HEK293T (cell line): ENCODE measurements around the gene CNRIP1.

Source experiments
- CTCF ChIA-PET: fragments of 350-600 bp; formaldehyde crosslinking; extraction: SDS; loops from one replicate; lab custom pipeline; 2021; ENCODE audit warnings: antibody characterized with exemption, inconsistent platforms; lab: Yijun Ruan, JAX
- POLR2A ChIA-PET: fragments of 350-600 bp; formaldehyde crosslinking; extraction: SDS; loops from one replicate; lab custom pipeline; 2020; ENCODE audit warnings: antibody characterized with exemption, inconsistent platforms; lab: Yijun Ruan, JAX
- DNase-seq: peaks from one replicate; pipeline ENCODE4 v3.0.0; 2012; ENCODE audit warnings: mixed read lengths; ENCODE audit errors: extremely low spot score
- ARNT ChIP-seq: fragments of 450-650 bp; IDR thresholded peaks from 2 replicates; pipeline ENCODE4 v1.6.1; 2017; ENCODE audit warnings: mild to moderate bottlenecking
- BHLHE40 ChIP-seq: fragments of 450-650 bp; IDR thresholded peaks from 2 replicates; pipeline ENCODE4 v1.6.1; 2016; ENCODE audit warnings: mild to moderate bottlenecking, moderate library complexity, borderline replicate concordance
- CTBP1 ChIP-seq: fragments of 450-650 bp; IDR thresholded peaks from 2 replicates; pipeline ENCODE4 v1.6.1; 2016; ENCODE audit warnings: borderline replicate concordance
- ELF4 ChIP-seq: fragments of 450-650 bp; IDR thresholded peaks from 2 replicates; pipeline ENCODE4 v1.6.1; 2017; ENCODE audit warnings: antibody characterized with exemption
- FOXA1 ChIP-seq: fragments of 450-650 bp; IDR thresholded peaks from 2 replicates; pipeline ENCODE4 v1.6.1; 2016; ENCODE audit warnings: mild to moderate bottlenecking
- FOXK2 ChIP-seq: fragments of 450-650 bp; IDR thresholded peaks from 2 replicates; pipeline ENCODE4 v1.6.1; 2016; ENCODE audit warnings: mild to moderate bottlenecking
- FOXM1 ChIP-seq: fragments of 450-650 bp; IDR thresholded peaks from 2 replicates; pipeline ENCODE4 v1.6.1; 2017; ENCODE audit warnings: mild to moderate bottlenecking, borderline replicate concordance
- HDGF ChIP-seq: fragments of 450-650 bp; IDR thresholded peaks from 2 replicates; pipeline ENCODE4 v1.6.1; 2017; ENCODE audit warnings: antibody characterized with exemption, borderline replicate concordance
- L3MBTL2 ChIP-seq: fragments of 450-650 bp; conservative IDR thresholded peaks from 2 replicates; pipeline ENCODE4 v1.6.1; 2016; ENCODE audit warnings: mild to moderate bottlenecking
- LEF1 ChIP-seq: fragments of 450-650 bp; IDR thresholded peaks from 2 replicates; pipeline ENCODE4 v1.6.1; 2017; ENCODE audit warnings: mild to moderate bottlenecking, borderline replicate concordance
- NFRKB ChIP-seq: fragments of 450-650 bp; IDR thresholded peaks from 2 replicates; pipeline ENCODE4 v1.6.1; 2016; ENCODE audit warnings: mild to moderate bottlenecking, moderate library complexity
- PKNOX1 ChIP-seq: fragments of 450-650 bp; IDR thresholded peaks from 2 replicates; pipeline ENCODE4 v1.6.1; 2016
- SP1 ChIP-seq: fragments of 450-650 bp; IDR thresholded peaks from 2 replicates; pipeline ENCODE4 v1.6.1; 2017
- SUZ12 ChIP-seq: fragments of 450-650 bp; IDR thresholded peaks from 2 replicates; pipeline ENCODE4 v1.6.1; 2016; ENCODE audit warnings: mild to moderate bottlenecking
- TARDBP ChIP-seq: fragments of 450-650 bp; IDR thresholded peaks from 2 replicates; pipeline ENCODE4 v1.6.1; 2016
- ZNF384 ChIP-seq: fragments of 450-650 bp; IDR thresholded peaks from 2 replicates; pipeline ENCODE4 v1.6.1; 2016

CNRIP1 gene

GRCh38 chr2:68319398-68320117, at the start of gene CNRIP1:
Gene CNRIP1, minus strand, starts transcription at chr2:68319949. Its CDS starts 549 bp downstream, at chr2:68319400.
- peak; percentile 65 for DNase-seq
- ChIA-PET POLR2A (interaction anchor here (0.7 to 1.9 kb wide), 11 partner anchors 10 to 122 kb away, joined by 3 to 15 read pairs (median 4); partner anchors contain the start of gene PPP3R1), CTCF (interaction anchor here (1.3 kb wide), 1 partner anchor 122 kb away, joined by 3 read pairs; no protein-coding TSS in a partner anchor)

GRCh38 chr2:68369337-68369734, 49.6 kb upstream of the CNRIP1 start:
- ChIA-PET POLR2A (no interaction called here), CTCF (no interaction called here)
- TF ChIP-seq ZNF384: no peak
- no peak for TF ChIP-seq SP1
- TF ChIP-seq ELF4: no peak
- TF ChIP-seq LEF1: no peak
- TF ChIP-seq PKNOX1: no peak
- no peak for TF ChIP-seq FOXM1
- DNase-seq: no peak

More at GRCh38 chr2:68319398-68320117, at the start of gene CNRIP1:
- TF ChIP-seq HDGF (no peak; the same call in 1 of the 2 replicates), L3MBTL2 (no peak; the same call in none of the 2 replicates), FOXA1 (no peak), ARNT (no peak), PKNOX1 (no peak), NFRKB (no peak), ELF4 (no peak; the same call in 1 of the 2 replicates), TARDBP (no peak), CTBP1 (no peak), BHLHE40 (no peak), FOXK2 (no peak), SUZ12 (no peak), SP1 (no peak), FOXM1 (no peak), LEF1 (no peak), ZNF384 (no peak)

GRCh38 chr2:68368654-68369336, 49.0 kb upstream of the CNRIP1 start:
- DNase-seq: no peak
- POLR2A ChIA-PET: no interaction called here
- no peak for TF ChIP-seq FOXK2
- TF ChIP-seq ARNT: no peak
- no peak for TF ChIP-seq ELF4
- TF ChIP-seq NFRKB: no peak
- no peak for TF ChIP-seq HDGF
- no peak for TF ChIP-seq L3MBTL2
- no peak for TF ChIP-seq TARDBP
- TF ChIP-seq FOXM1: no peak
- TF ChIP-seq BHLHE40: no peak
- TF ChIP-seq LEF1: no peak
- no peak for TF ChIP-seq CTBP1
- no peak for TF ChIP-seq PKNOX1
- no peak for TF ChIP-seq SUZ12
- no peak for TF ChIP-seq ZNF384
- CTCF ChIA-PET: no interaction called here

- POLR2A ChIA-PET: no interaction called here
- TF ChIP-seq BHLHE40 (no peak), PKNOX1 (no peak), FOXM1 (no peak), SUZ12 (no peak), CTBP1 (no peak), ARNT (no peak), L3MBTL2 (no peak), SP1 (no peak), FOXK2 (no peak), ELF4 (no peak), ZNF384 (no peak), NFRKB (no peak), FOXA1 (no peak), HDGF (no peak), TARDBP (no peak)
- CTCF ChIA-PET: no interaction called here
- no peak for DNase-seq
Measured at GRCh38 chr2:68367953-68368653, 48.4 kb upstream of the CNRIP1 start.
